GM13977 (cell line): ENCODE results near the gene ACOXL.

ENCODE experiments used
- DNase-seq: peaks from one replicate; pipeline ENCODE4 v3.0.0; 2012; ENCODE audit warnings: low spot score
- in situ Hi-C: fragments of 300-500 bp; cut with MboI; formaldehyde crosslinking; loops from one replicate; pipeline ENCODE4 v1.12.0; 2022; ENCODE audit warnings: low sequenced_read_pairs, low pct_unique_long_range_greater_than_20kb, mixed read lengths, inconsistent platforms; ENCODE audit not compliant: unreplicated experiment
- TF ChIP-seq, protein P1 (sequence below): IDR thresholded peaks from 2 replicates; pipeline ENCODE4 v1.5.1; 2012; ENCODE audit warnings: mild to moderate bottlenecking, control low read depth; ENCODE audit not compliant: insufficient read depth; ENCODE audit errors: extremely low read depth, missing control alignments

The ACOXL gene

DNA sequence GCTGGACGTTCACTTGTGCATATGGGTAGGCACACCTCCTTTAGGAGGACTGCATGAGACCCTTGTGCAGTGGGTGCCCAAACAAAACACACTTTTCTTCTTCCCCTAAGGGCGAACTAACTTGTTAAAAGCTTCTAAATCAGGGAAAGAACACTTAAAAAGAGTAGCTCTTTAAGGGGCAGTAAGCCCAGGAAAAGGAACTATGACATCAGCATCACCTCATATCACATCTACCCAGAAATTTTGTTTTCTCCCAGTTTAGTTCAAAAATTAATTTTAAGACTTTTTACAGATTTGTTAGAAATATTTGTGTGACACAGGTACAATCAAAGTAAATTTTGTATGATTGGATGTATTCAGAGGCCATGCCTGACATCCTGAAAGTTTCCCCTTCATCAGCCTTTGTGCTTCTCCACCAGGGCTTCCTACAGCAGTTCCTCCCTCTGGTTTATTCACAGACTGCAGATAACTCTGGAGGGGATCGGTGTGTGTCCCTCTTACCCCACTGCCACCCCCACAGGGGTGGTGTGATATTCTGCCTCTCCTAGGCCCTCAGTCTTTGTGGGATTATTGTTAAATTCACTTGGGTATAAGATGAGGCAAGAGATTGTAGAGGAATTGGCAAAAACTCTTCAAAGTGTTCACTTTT lies 416.0 kb downstream of the ACOXL start:
- no peak for DNase-seq
- TF ChIP-seq, protein P1, sequence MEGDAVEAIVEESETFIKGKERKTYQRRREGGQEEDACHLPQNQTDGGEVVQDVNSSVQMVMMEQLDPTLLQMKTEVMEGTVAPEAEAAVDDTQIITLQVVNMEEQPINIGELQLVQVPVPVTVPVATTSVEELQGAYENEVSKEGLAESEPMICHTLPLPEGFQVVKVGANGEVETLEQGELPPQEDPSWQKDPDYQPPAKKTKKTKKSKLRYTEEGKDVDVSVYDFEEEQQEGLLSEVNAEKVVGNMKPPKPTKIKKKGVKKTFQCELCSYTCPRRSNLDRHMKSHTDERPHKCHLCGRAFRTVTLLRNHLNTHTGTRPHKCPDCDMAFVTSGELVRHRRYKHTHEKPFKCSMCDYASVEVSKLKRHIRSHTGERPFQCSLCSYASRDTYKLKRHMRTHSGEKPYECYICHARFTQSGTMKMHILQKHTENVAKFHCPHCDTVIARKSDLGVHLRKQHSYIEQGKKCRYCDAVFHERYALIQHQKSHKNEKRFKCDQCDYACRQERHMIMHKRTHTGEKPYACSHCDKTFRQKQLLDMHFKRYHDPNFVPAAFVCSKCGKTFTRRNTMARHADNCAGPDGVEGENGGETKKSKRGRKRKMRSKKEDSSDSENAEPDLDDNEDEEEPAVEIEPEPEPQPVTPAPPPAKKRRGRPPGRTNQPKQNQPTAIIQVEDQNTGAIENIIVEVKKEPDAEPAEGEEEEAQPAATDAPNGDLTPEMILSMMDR = no peak
- in situ Hi-C loops = no loop called here

DNA sequence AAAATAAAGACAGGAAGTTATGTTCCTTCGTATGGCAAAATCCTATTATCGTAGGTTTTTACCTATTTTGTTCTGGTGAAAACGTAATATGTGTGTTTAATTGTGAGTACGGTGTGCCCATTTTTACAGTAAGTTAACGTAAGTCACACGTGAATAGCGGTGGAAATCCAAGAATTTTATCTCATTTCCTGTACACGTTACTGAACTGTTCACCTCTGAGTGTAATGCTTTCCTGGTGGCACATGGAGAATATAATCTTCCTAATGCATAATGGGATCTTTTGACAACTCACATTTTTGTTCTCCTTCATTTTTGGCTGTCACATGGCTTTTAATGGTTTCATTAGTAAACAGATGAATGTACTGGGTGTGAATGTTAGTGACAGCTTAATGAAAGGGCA lies 416.6 kb downstream of the ACOXL start:
- in situ Hi-C loops = no loop called here
- TF ChIP-seq, protein P1 = no peak
- DNase-seq = no peak

DNA sequence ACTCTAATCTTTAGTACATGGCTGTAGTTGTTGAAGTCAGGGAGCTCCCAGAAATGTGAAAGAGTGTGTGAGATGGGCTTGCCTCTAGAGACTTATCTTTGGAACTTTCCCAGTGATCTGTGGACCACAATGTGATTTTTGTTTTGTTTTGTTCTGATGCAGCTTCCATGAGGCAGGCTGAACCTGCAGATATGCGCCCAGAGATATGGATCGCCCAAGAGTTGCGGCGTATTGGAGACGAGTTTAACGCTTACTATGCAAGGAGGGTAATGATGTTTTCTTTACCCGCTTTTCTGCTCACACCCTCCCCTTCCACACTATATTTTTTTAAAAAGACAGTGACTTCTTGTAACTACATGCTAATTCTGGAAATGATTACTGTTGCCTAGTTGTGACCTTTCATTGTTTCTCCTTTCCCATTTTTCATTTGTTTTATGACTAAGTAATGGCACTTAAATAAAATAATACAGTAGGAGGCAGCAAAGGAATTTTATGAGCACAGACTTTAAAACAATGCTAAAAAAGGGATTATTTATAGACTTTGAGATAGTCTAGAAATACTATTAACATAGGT lies 417.6 kb downstream of the ACOXL start:
- TF ChIP-seq, protein P1 = no peak
- in situ Hi-C loops = no loop called here
- DNase-seq = no peak

DNA sequence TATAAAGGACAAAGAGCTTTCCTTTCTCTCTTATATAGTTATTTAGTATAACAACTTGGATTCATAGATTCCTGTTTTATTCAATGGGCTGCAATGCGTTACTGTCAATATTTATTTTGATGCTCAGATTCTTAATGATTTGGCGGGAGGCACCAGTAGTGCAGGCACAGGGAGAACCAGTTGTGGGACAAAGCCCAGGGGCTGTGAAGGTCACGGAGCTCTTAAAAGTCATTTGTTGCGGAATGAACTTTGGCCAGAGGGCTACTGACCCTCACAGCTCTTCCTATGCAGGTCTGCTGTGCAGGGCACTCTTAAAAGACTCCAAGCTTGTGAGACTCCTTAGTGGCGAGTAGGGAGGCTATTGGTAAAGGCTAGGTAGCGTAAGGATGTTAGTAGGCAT lies 422.4 kb downstream of the ACOXL start:
- TF ChIP-seq, protein P1 = no peak
- DNase-seq = no peak
- in situ Hi-C loops = no loop called here

DNA sequence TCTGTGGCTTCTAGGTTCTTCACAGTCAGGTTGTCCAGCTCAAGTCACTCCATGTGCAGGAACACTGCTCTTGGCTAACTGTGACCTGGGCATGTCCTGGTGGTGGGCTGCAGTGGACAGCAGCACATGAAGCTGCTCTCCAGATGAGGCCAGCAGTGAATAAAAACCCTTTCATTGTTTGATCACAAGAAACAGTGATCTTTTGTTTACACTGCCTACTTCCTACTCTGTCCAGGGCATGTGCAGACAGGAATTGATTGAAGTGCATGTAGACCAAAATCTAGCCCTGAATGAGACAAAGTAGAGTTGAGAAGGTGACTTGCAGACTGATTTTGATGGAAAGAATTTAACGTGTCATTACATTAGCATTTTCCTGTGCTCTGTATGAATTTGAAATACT lies 423.2 kb downstream of the ACOXL start:
- DNase-seq = no peak
- TF ChIP-seq, protein P1 = no peak
- in situ Hi-C loops = no loop called here

DNA sequence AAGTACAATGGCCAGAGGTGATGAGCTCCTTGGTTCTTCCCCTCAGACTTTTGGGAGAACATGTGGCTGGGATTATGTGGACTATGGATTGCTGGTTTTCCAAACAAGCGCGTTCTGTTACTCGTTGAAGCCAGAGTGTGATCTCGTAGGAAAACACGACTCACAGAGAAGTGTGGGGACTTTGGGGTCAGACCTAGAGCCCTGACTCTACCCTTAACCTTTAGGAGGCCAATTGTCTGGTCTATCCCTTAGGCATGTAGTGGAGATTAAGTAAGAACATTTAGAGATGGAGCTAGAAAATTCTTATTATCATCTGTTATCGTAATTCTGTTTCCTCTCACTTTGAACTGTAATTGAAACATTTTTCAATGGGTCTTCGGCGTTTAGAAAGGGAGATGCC lies 424.2 kb downstream of the ACOXL start:
- TF ChIP-seq, protein P1 = no peak

More for the DNA sequence above, 424.2 kb downstream of the ACOXL start:
- no peak for DNase-seq
- in situ Hi-C loops = no loop called here
